ENCODE measurements around the gene GRM7.

Gene GRM7

DNA sequence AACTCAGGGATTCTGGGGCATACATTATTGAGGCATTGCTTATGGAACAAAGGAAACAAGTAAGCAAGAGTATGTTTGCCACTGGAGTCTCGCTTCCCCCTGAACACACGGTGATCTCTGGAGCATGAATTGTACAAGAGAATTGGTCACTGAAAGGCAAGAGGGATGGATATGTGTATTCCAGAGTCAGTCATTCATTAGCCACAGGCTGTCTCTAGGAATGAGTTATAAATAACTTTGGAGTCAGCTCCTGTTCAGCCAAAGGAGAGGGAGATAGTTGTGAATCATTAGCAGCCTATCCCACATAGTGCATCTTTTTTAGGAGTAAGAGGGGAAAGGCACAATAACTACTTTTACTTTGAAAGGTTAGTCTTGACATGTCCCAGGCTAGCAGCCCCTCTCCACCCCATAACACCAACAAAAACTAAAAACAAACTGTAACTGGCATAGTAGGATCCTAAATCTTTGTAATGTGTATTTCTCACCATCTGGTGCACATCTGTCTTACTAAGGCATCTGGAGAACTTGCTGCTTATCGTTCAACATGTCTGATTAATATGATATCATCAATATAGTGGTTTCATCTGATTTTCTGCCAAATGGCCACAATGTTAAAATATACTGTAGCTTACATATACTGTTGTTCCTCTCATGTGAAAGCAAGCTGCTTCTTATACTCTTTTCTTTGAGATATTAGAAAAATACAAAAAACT, 462.2 kb downstream of the GRM7 start:
- no peak for DNase-seq

DNA sequence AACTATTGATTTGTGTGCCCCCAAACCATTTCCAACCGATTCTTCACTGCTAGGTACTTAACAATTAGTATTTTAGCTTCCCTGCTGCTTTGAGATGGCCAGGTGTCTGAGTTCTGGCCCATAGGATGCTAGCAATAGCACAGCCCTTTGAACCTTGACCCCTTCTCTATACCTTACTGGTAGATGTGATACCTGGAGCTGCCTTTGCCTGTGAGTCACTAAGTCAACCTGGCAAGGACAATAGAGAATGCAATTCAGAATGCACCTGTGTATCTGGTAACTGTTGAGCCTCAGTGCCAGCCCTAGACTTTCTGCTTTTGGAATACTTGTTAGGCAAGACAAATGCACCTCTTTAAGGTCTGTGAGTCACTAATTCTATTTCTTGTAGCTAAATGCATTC, 467.4 kb downstream of the GRM7 start:
- DNase-seq, result no peak

- DNase-seq, result no peak
Measured at GRCh38 chr3:7332696-7333095, 471.8 kb downstream of the GRM7 start.

GRCh38 chr3:7333125-7333524, 472.2 kb downstream of the GRM7 start:
- peak; percentile 1 to 60 (median 12) for DNase-seq

GRCh38 chr3:7340795-7341194, 479.9 kb downstream of the GRM7 start:
- DNase-seq, result no peak

GRCh38 chr3:7346364-7346763, 485.4 kb downstream of the GRM7 start:
- DNase-seq, result no peak

DNA sequence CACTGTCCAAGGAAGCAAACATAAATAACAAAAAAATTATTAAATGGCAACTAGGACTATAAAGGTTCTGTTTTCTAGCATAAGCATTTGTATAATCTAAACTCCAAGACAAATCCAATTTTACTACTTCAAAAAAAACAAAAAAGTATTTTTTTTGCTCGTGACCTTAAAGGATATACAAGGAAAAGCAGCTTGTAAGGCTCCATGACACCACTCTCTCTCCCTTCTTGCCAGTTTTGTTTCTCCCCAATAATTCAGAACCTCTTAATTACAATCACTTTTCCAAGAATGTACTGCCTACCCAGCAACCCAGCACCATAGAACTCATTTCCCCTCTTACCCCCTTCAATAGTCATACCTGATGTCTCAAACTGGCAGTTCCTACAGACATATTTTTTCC, 496.2 kb downstream of the GRM7 start:
- no peak for DNase-seq

DNA sequence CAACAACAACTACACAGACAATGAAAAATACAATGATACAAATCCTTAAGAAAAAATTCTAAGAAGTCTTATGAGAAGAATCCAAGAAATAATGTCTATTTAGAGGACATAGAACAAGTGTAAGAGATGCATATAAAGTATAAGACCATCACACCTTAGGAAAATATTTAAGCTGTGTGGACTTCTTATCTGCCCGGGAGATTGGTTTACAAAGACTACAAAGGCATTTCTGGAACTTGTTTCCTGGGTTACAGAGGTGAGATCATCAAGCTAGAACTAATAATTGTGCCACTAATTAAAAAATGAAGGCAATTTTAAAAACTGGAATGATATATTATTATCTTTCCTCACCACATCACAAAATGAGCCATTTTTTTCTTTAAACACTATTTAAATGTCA, 507.1 kb downstream of the GRM7 start:
- DNase-seq, result no peak

GRCh38 chr3:7368597-7368996, 507.7 kb downstream of the GRM7 start:
- no peak for DNase-seq

GRCh38 chr3:7371693-7372572, 511.0 kb downstream of the GRM7 start:
- no peak for DNase-seq

DNA sequence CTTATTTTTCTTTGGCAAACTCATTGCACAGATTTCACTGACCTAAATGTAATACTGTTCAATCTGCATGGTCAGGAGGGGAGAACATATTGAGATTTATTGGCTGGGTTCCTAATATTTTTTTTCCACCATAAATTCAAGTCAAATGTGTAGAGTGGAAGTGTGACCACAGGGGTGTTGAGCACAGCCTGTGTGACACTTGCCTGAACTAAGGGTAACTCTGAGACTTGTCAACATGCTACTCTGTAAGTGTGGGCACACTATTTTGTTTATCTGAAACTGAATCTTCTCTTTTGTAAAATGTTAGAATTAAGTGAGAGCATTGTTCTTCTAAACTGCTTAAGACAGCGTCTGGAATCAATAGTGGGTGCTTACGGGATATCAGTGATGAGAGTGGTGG, 516.2 kb downstream of the GRM7 start:
- no peak for DNase-seq

GRCh38 chr3:7381741-7382140, 520.8 kb downstream of the GRM7 start:
- DNase-seq, result no peak

DNA sequence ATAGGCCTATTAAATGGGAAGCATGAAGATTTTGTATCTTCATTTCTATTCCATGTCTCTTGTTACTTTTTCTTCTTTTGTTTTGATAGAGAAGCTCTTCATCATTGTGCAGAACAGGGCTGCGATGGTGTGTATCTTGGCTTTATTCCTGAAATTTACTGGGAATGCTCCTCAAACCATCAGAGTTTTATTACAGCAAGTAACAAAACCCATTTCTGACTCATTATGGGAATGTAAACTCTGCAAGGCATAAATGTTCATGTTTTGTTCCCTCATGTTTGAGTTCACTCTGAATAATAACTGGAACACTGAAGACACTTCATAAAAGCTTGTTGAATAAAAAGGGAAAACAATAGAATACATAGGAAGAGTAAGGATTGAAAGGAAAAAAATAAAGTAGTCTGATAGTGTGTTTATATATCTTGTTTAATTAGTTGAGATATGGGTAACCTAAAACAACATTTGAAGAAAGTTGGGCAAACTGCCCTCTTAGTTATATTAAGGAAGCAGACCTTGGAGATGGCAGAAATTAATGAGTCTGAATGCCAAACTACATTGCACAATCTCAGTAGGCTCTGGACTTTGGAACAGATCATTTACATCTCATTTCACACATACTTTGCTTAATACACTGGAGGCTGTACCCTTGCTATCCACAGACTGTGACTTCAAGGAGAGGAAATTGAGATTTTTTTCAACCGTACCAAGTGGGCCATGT, 521.5 kb downstream of the GRM7 start:
- no peak for DNase-seq

DNA sequence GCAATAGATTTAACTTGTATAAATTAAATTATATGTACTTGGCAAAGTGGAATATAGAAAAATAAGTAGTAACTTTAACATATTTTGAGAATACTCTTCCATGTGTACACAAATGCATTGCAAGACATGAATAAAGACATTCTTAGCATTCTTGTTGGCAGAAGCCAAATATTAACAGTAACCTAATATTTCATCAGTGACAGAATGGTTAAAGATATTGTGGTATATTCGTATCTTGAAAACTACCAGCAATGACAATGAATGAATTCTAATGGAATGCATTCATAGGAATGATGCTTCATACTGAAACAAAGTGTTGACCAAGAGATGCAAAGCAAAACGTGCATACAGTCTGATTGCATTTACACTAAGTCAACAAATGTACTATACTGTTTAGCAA, 524.7 kb downstream of the GRM7 start:
- DNase-seq, result no peak

- no peak for DNase-seq
Measured at GRCh38 chr3:7388026-7388425, 527.1 kb downstream of the GRM7 start.

DNA sequence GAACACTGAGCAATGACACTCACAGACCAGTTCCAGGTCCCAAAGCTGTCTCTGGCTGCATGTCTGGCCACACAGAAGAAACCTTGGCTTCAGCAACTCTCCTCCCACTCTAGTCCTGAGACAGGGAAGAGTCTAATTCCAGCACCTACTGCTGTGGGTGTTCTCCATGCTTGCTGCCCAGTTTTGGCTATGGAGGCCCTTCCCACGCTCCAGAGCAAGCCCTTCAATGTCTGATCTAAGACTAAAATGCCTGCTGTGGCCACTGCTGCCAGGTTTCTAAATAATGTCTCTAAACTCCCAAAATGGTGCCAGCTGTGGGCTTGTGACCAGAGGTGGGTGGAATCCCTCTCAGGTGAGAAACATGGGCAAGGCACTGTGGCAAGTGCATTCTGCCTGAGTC, 531.3 kb downstream of the GRM7 start:
- DNase-seq, result no peak

- DNase-seq, result no peak
Measured at GRCh38 chr3:7393944-7394605, 533.2 kb downstream of the GRM7 start.

GRCh38 chr3:7396534-7396933, 535.6 kb downstream of the GRM7 start:
- no peak for DNase-seq

- DNase-seq, result no peak
Measured at GRCh38 chr3:7397097-7397496, 536.2 kb downstream of the GRM7 start.

DNA sequence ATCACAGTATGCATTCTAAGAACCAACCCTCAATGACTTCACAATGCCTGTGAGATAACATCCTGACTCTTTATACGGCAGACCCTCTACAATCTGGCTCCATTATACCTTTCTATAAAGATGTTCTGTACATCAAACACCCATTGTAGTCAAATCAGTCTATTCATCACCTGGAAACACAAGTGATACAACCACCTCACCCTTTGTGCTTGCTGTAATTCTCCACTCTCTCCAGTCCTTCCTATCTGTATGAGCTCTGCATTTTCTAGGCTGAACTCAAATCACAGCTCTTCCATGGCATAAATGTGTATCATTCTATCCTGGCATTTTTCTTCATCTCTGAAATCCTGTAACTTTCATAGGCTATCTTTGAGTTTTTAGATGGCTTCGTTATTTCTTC, 539.4 kb downstream of the GRM7 start:
- DNase-seq, result no peak

DNA sequence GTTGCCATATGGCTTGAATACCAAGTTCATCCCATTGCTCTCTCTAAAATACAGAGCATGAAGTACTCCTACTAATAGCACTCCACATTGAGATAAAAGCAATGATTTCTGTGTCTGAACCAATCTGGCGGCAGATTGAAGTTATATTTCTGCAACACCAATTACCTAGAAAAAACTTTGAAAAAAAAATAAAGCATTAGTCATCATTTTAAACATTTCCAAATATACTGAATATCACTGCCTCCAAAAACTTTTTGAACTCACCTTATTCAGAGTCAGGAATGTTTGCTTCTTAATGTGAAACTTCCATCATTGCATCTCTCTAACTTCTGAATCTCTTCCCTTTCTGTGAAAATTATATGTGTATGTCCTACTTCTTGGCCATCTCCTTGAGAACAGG, 540.5 kb downstream of the GRM7 start:
- no peak for DNase-seq

DNA sequence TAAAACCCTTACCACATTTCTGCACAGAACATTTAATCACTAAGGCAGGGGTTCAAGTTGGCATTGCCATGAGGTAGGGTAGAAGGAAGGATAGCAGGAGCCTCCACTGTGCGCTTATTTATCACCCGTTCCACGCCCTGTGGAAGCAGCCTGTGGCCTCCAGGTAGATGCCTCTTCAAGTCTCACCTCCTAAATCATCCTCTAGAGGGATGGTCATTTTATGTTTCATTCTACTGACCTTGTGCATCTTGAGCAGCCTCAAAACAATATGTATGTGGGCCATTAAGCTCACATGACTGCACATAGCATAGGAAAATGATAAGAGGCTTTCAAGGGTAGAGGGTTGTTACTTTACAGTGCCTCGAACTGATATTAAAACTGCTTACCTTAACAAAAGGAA, 546.2 kb downstream of the GRM7 start:
- DNase-seq, result no peak

DNA sequence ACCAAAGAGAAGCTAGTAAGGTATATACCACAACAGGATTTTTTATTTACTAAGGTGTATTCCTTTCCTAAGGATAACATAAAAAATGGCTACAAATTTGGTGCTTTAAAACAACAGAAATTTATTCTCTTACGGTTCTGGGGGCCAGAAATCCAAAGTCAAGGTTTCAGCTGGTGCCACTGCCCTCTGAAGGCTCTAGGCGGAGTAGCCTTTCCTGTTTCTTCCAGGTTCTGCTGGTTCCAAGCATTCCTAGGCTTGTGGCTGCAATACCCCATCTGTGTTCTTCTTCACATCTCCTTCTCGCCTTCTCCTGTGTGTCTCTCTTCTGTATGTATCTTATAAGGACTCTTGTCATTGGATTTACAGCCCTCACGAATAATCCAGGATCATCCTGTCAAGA, 549.9 kb downstream of the GRM7 start:
- DNase-seq, result no peak
